HL-60/S4 treated with retinoic acid at 250 ng/mL for 4 days and 3 days (cell line): ENCODE measurements around the gene GGT7.
"Not testable (repeated sequence)": the region's sequence is repeated elsewhere in the genome, so short reads cannot be mapped to it uniquely, and the experiment has no call there.

Source experiments
- in situ Hi-C: fragments of 300-500 bp; cut with MboI; formaldehyde crosslinking; loops from 2 replicates; pipeline ENCODE4 v1.7.0; 2022; ENCODE audit warnings: low sequenced_read_pairs

The GGT7 gene, protein sequence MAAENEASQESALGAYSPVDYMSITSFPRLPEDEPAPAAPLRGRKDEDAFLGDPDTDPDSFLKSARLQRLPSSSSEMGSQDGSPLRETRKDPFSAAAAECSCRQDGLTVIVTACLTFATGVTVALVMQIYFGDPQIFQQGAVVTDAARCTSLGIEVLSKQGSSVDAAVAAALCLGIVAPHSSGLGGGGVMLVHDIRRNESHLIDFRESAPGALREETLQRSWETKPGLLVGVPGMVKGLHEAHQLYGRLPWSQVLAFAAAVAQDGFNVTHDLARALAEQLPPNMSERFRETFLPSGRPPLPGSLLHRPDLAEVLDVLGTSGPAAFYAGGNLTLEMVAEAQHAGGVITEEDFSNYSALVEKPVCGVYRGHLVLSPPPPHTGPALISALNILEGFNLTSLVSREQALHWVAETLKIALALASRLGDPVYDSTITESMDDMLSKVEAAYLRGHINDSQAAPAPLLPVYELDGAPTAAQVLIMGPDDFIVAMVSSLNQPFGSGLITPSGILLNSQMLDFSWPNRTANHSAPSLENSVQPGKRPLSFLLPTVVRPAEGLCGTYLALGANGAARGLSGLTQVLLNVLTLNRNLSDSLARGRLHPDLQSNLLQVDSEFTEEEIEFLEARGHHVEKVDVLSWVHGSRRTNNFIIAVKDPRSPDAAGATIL

GRCh38 chr20:34872622-34873224 is at the start of gene GGT7:
Gene GGT7 (minus strand): TSS chr20:34872856. CDS start chr20:34872815, 41 bp downstream.
- in situ Hi-C loops: no loop called here

DNA sequence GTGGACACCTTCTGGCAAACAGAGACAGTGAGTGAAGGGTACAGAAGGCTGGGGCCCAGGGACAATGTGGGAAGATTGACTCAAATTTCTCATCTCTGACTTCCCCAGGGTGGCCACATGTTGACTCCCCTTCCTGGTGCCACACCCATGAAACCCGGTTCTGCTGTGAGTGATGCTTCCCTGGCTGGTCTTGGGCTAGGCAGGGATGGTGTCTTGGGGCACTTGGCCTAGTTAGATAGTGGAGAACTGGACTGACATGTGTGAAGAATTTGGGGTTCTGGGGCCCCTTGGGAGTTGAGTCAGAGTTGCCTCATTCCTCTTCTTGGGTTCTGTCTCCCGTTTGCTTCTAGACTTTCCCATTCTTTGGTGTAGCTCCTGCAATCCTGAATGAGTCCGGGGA is 48.8 kb upstream of the GGT7 start:
- in situ Hi-C loops: no loop called here

- in situ Hi-C loops: no loop called here
These were observed 47.4 kb upstream of the GGT7 start for GRCh38 chr20:34920055-34920454.

- in situ Hi-C loops: no loop called here
These were observed 44.2 kb upstream of the GGT7 start for GRCh38 chr20:34916774-34917354.

DNA sequence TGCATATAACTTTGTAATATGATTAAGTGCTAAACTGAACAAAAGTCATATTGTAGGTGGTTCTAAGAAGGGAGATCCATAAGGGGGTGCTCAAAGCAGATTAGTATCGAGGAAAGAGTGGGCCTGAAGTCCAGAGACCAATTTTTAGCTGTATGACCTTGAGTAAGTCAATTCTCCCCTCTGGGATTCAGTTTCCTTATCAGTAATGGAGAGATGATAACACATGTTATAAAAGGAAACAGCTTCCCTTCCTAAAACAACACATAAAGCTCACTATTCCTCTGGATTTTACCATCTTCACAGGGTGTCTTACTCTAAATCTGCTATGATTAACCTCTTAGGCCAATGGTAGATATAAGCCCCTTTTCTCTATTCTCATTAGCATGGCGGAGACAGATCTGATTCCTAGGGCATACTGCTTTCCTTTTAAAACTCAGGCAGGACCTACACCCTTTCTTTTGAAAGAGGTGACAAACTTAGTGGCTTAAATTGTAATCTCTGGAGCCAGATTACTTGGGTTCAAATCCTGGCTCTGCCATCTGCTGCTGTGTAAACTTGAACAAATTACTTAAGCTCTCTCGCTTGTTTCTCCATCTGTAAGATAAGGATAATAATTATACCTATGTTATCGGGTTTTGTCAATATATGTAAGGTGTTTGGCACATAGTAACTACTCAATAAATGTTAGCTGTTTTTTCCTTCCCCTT is 43.2 kb upstream of the GGT7 start:
- in situ Hi-C loops: no loop called here

DNA sequence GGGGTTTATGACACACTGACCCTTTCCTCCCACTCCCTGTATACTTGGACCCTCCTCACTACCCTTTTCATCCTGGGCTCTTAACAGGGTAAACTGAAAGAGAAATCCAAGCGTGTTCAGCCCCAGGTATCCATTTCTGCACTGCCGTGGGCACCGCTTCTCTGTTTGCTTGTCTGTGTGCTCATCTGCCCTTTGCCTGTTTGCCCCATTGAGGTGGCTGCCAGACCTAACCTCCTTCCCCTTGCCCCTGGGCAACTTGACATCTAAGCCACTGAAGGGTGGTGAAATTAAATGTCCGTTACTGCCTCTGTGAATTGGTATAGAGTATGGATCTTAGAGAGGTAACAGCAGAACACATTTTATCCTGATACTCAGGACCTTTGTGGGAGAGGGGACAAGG is 42.5 kb upstream of the GGT7 start:
- in situ Hi-C loops: no loop called here

GRCh38 chr20:34907616-34908469 is 35.2 kb upstream of the GGT7 start:
- in situ Hi-C loops: no loop called here

DNA sequence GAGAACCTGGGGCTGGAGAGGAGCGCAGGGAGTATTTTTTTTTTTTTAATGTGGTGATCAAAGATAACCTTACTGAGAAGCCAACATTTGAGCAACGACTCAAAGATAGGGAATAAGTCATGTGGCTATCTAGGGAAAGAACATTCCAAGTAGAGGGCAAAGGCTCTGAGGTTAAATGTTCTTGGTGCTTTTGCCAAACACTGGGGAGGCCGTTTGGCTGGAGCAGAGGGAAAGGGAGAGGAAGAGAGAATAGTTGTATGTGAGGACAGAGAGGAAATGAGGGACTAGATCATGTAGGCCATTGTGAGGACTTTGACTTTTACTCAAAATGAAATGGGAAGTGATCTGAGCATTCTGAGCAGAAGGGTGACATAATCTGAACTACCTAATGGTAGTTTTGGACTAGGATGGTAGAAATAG is 31.6 kb upstream of the GGT7 start:
- in situ Hi-C loops: no loop called here

- in situ Hi-C loops: not testable (repeated sequence)
These were observed 26.1 kb upstream of the GGT7 start for GRCh38 chr20:34898731-34899130.

DNA sequence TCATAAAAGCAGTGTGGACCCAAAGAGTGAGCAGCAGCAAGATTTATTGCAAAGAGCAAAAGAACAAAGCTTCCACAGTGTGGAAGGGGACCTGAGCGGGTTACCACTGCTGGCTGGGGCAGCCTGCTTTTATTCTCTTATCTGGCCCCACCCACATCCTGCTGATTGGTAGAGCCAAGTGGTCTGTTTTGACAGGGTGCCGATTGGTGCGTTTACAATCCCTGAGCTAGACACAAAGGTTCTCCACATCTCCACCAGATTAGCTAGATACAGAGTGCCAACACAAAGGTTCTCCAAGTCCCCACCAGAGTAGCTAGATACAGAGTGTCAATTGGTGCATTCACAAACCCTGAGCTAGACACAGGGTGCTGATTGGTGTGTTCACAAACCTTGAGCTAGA is 25.5 kb upstream of the GGT7 start:
- in situ Hi-C loops: not testable (repeated sequence)

GRCh38 chr20:34896086-34896621 is 23.5 kb upstream of the GGT7 start:
- in situ Hi-C loops: no loop called here

DNA sequence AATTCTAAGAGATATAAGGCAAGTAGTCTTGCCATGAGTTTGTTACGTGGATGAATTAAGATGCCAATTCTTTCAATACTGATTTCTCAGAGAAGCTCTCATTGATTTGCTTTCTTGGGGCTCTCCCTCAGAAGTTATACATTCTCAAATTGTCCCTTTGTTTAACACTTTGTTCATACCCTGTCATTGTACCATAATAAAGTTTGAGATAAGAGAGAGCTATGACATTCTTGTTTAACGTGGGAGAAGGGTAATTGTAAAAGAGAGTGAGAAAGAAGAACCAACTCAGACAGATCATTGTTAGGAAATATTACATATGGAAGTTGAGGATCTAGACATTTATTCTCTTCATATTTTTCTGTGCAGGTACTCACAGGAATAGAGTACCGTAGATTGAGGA is 22.8 kb upstream of the GGT7 start:
- in situ Hi-C loops: no loop called here

DNA sequence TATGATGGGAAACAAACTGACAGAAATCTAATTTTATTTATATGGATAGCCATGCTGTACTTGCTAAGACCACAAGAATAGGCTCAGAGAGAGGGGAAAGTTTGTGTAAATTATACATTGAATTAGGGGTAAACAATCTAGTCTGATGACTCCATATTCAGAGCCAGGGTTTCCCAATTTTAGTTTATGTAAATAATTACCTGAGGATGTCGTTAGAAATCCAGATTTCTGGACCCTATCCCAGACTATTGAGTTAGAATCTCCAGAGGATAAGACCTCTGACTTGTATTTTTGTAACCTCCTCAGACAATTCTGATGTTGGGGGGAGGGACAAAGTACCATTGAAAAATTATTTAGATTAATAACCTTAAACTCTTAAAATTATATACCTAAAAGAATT is 22.1 kb upstream of the GGT7 start:
- in situ Hi-C loops: no loop called here

- in situ Hi-C loops: no loop called here
These were observed 20.0 kb upstream of the GGT7 start for GRCh38 chr20:34892671-34893070.

DNA sequence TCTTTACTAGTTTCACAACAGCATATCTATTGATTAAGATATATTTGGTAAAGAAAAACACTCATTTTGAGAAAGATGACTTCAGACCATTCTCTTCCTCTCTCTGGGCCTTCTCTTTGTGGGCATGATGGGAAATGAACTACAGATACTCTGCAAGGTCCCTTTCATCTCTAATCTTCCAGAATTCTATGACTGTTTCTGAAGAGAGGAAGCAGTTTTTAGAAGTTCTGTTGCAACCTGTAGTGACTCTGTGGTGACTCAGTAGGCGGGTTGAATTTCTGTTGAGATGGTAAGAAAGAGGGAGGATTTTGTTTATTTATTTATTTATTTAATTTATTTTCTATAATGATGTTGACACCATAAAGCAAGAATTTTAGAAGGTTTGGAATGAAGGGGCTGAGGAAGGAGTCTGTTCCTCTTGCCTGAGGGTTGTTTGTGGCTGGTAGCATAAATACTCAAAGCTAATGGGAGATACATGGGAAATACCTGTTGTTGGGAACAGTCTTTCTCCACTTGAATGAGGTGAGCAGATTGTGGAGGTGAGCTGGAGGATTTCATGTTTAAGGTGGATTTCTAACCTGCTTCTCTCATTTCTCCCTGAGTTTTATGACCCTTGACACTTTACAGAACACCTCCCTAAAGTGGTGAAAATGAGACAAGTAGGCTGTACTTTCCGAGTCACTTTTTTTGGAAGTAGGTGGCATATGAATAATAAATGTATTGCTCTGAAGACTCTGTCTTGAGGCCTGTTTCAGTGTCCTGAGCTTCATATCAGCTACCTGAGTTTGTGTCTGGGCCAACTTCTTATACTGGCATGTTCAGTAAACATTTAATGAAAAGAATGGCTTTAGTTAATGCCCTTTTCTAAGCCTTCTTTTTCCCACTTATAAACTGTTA is 18.8 kb upstream of the GGT7 start:
- in situ Hi-C loops: no loop called here

GRCh38 chr20:34888468-34888867 is 15.8 kb upstream of the GGT7 start:
- in situ Hi-C loops: no loop called here

DNA sequence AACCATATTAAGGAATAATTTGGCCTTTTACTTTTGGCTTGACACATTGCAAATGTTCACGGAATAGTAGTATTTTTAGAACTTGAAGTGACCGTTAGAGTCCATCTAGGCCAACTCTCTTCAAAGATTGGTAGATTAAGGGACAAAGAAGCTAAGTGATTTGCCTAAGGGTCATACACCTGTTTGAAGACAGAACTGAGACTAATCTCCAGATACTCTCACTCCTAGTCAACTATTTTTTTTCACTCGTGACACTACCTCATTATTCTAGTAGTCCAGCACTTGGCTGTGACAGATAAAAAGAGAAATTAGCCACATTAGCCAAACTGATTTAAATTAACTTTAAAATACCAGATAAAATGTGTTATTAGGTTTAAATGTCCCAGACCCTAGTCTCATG is 14.4 kb upstream of the GGT7 start:
- in situ Hi-C loops: no loop called here

DNA sequence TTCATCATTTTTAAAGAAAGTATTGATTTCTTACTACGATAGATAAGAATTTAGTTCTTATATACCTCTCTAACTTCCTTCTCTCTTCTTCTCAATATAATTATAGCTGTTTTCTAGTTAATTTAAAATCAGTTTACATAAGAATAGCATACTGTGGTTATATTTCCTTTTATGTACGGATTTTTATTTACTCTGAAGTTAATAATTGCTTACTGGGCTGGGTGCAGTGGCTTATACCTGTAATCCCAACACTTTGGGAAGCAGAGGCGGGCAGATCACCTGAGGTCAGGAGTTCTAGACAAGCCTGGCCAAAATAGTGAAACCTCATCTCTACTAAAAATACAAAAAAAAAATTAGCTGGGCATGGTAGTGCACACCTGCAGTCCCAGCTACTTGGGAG is 13.5 kb upstream of the GGT7 start:
- in situ Hi-C loops: no loop called here

GRCh38 chr20:34884260-34884659 is 11.6 kb upstream of the GGT7 start:
- in situ Hi-C loops: no loop called here
